Sigmoid colon (tissue), 4 donors: Measurements from ENCODE around the gene EPHB1.

Experiments
- POLR2A ChIP-seq, 2 donors: fragments of 450-650 bp; IDR thresholded peaks; one replicate each; pipeline ENCODE4 v1.6.1; 2016; ENCODE audit warnings: antibody characterized with exemption in 2 of 2, mild to moderate bottlenecking in 2 of 2, moderate library complexity in 2 of 2
- POLR2AphosphoS5 ChIP-seq, 4 donors: sonication (generic); formaldehyde crosslinking; IDR thresholded peaks; one replicate each; pipeline ENCODE4 v1.6.1; 2017; ENCODE audit warnings: antibody characterized with exemption in 4 of 4
- TF ChIP-seq, protein P1 (sequence below), 4 experiments: fragments of 450-650 bp in 3 of 4; fragments of 200-600 bp in 1 of 4; IDR thresholded peaks; one replicate each; pipeline ENCODE4 v1.5.1; 2016 to 2019; ENCODE audit warnings: antibody characterized with exemption in 4 of 4, mild to moderate bottlenecking in 3 of 4, moderate library complexity in 2 of 4

- TF ChIP-seq, protein P1, sequence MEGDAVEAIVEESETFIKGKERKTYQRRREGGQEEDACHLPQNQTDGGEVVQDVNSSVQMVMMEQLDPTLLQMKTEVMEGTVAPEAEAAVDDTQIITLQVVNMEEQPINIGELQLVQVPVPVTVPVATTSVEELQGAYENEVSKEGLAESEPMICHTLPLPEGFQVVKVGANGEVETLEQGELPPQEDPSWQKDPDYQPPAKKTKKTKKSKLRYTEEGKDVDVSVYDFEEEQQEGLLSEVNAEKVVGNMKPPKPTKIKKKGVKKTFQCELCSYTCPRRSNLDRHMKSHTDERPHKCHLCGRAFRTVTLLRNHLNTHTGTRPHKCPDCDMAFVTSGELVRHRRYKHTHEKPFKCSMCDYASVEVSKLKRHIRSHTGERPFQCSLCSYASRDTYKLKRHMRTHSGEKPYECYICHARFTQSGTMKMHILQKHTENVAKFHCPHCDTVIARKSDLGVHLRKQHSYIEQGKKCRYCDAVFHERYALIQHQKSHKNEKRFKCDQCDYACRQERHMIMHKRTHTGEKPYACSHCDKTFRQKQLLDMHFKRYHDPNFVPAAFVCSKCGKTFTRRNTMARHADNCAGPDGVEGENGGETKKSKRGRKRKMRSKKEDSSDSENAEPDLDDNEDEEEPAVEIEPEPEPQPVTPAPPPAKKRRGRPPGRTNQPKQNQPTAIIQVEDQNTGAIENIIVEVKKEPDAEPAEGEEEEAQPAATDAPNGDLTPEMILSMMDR (IDR thresholded peaks at IDR 0.05), result no peak
- TF ChIP-seq POLR2AphosphoS5 (IDR thresholded peaks at IDR 0.05), result no peak
- TF ChIP-seq POLR2A (IDR thresholded peaks at IDR 0.05), result no peak
These were observed 451.0 kb downstream of the EPHB1 start for GRCh38 chr3:135246027-135246426.
